B cell (primary cell): ENCODE measurements around the gene BMP10. TPM values are rescaled to one million over a fixed set of nuclear protein-coding genes. Genes with fewer than 3 reads are reported as not detected.

Source experiments
- ATAC-seq: fragments of 200-7000 bp; cut with Tn5 transposase; one replicate; pipeline ENCODE4 v1.10.0; 2021; ENCODE audit warnings: low read depth, mild to moderate bottlenecking, moderate number of reproducible peaks, moderate library complexity
- CTCF ChIA-PET: fragments of 350-600 bp; sonication (Branson Sonifier 250); formaldehyde crosslinking; loops from one replicate; lab custom pipeline; 2021; ENCODE audit warnings: antibody characterized with exemption, inconsistent platforms; lab: Charles Lee
- POLR2A ChIA-PET: fragments of 350-600 bp; sonication (Branson Sonifier 250); formaldehyde crosslinking; loops from one replicate; lab custom pipeline; 2021; ENCODE audit warnings: antibody characterized with exemption; lab: Charles Lee
- DNase-seq: peaks from one replicate; pipeline ENCODE4 v3.0.0; 2013
- H2AFZ ChIP-seq: 2 replicates; pipeline ENCODE4 v1.6.1; 2012; ENCODE audit warnings: mild to moderate bottlenecking, low read depth, low read length; ENCODE audit not compliant: insufficient read depth, poor library complexity, severe bottlenecking
- H3K27ac ChIP-seq, 2 donors: 1 replicate in 1 of 2; 2 replicates in 1 of 2; pipeline ENCODE4 v1.5.1; 2012 to 2013; ENCODE audit warnings: low read length in 2 of 2, mild to moderate bottlenecking in 2 of 2, moderate library complexity in 1 of 2
- H3K27me3 ChIP-seq, 4 experiments: fragments of 200-600 bp in 1 of 4; sonication (generic) in 1 of 4; replicated peaks in 1 of 4; 1 replicate in 2 of 4; 2 replicates in 2 of 4; pipeline versions ENCODE4 v1.6.1 to v1.7.0; 2013 to 2016; ENCODE audit warnings: low read length in 3 of 4, mild to moderate bottlenecking in 2 of 4, mixed read lengths in 1 of 4, moderate library complexity in 1 of 4; ENCODE audit not compliant: insufficient read depth in 4 of 4, control insufficient read depth in 3 of 4; ENCODE audit errors: control extremely low read depth in 1 of 4
- H3K36me3 ChIP-seq, 2 experiments: replicated peaks in 1 of 2; 1 replicate in 1 of 2; 2 replicates in 1 of 2; pipeline versions ENCODE4 v1.6.1 to v1.7.1; 2013; ENCODE audit warnings: low read length in 1 of 2; ENCODE audit not compliant: insufficient read depth in 2 of 2, control insufficient read depth in 1 of 2; ENCODE audit errors: control extremely low read depth in 1 of 2, extremely low read depth in 1 of 2
- H3K4me1 ChIP-seq, 2 donors: fragments of 200-600 bp in 1 of 2; sonication (generic) in 1 of 2; 1 replicate in 1 of 2; 2 replicates in 1 of 2; pipeline versions ENCODE4 v1.5.1 to v1.6.1; 2013 to 2017; ENCODE audit warnings: low read length in 2 of 2; ENCODE audit not compliant: control insufficient read depth in 2 of 2, insufficient read depth in 2 of 2
- H3K4me2 ChIP-seq: replicated peaks from 2 replicates; pipeline ENCODE3; 2012; ENCODE audit warnings: mild to moderate bottlenecking, low read depth, low read length; ENCODE audit not compliant: poor library complexity, severe bottlenecking
- H3K4me3 ChIP-seq, 5 experiments: fragments of 200-600 bp in 1 of 5; sonication (generic) in 1 of 5; 1 replicate in 3 of 5; 2 replicates in 2 of 5; pipeline versions ENCODE4 v1.5.1 to v1.7.0; 2011 to 2016; ENCODE audit warnings: low read length in 4 of 5, mild to moderate bottlenecking in 4 of 5, low read depth in 2 of 5, control low read depth in 1 of 5, moderate library complexity in 1 of 5; ENCODE audit not compliant: insufficient read depth in 1 of 5; ENCODE audit errors: control extremely low read depth in 1 of 5, extremely low read depth in 1 of 5
- H3K79me2 ChIP-seq: fragments of 200-600 bp; sonication (generic); one replicate; pipeline ENCODE4 v1.6.0; 2016; ENCODE audit warnings: low read length; ENCODE audit not compliant: control insufficient read depth, insufficient read depth
- H3K9ac ChIP-seq: fragments of 200-600 bp; sonication (generic); 2 replicates; pipeline ENCODE4 v1.6.1; 2017; ENCODE audit warnings: mild to moderate bottlenecking, low read length, moderate library complexity
- H3K9me3 ChIP-seq, 3 donors: one replicate each; pipeline versions ENCODE4 v1.6.1 to v1.7.1; 2013; ENCODE audit warnings: low read length in 2 of 3; ENCODE audit not compliant: control insufficient read depth in 2 of 3, insufficient read depth in 1 of 3; ENCODE audit errors: control extremely low read depth in 1 of 3
- H4K20me1 ChIP-seq: 2 replicates; pipeline ENCODE4 v1.6.0; 2012; ENCODE audit warnings: mild to moderate bottlenecking, low read length; ENCODE audit not compliant: insufficient read depth, control insufficient read depth, poor library complexity, severe bottlenecking
- H3K27ac Mint-ChIP-seq: one replicate; pipeline ENCODE4 v1.8.0; 2021; ENCODE audit warnings: mixed read lengths
- H3K27me3 Mint-ChIP-seq: one replicate; pipeline ENCODE4 v1.8.0; 2021; ENCODE audit warnings: mixed read lengths
- H3K4me1 Mint-ChIP-seq: one replicate; pipeline ENCODE4 v1.8.0; 2021; ENCODE audit warnings: mixed read lengths
- H3K4me3 Mint-ChIP-seq: one replicate; pipeline ENCODE4 v1.8.0; 2021; ENCODE audit warnings: mixed read lengths
- H3K9me3 Mint-ChIP-seq: one replicate; pipeline ENCODE4 v1.8.0; 2022; ENCODE audit warnings: mixed read lengths; ENCODE audit not compliant: insufficient read depth
- CTCF ChIP-seq: fragments of 200-600 bp; IDR thresholded peaks from one replicate; pipeline ENCODE4 v1.8.0; 2022; ENCODE audit warnings: antibody characterized with exemption, mild to moderate bottlenecking
- EZH2 ChIP-seq: IDR thresholded peaks from 2 replicates; pipeline ENCODE4 v1.6.1; 2012; ENCODE audit warnings: borderline replicate concordance, low read depth, mild to moderate bottlenecking, moderate library complexity, low read length; ENCODE audit not compliant: insufficient read depth, poor library complexity, severe bottlenecking
- WGBS: methylation state at CpG from one replicate; pipeline ENCODE4 v1.1.5; 2013; ENCODE audit warnings: missing lambda C conversion rate; ENCODE audit not compliant: insufficient coverage; 5-methylcytosine and 5-hydroxymethylcytosine counted together
- intact Hi-C: fragments of 100-400 bp; cut with micrococcal nuclease; formaldehyde crosslinking; loops from one replicate; pipeline ENCODE4 v1.10.0; 2022
- polyA plus RNA-seq: library from polyadenylated mRNA; depleted of rRNA; stranded (reverse); fragments of >200 nt; gene quantifications from 2 replicates; pipeline ENCODE4 v1.2.3, GENCODE V29; 2012
- total RNA-seq, 2 donors: library from RNA; stranded (reverse); fragments of 120-200 nt in 1 of 2; gene quantifications; 1 replicate in 1 of 2; 2 replicates in 1 of 2; pipeline versions ENCODE4 v1.2.3 to v1.2.4, GENCODE V29; 2013 to 2022

The BMP10 gene
- total and polyA plus RNA-seq, 2 donors (not counting 1 experiment from before 2014, with no cell fraction given), result not detected

- Histone ChIP-seq H3K4me2 (no peak overlapping the region), H3K9ac (no peak overlapping the region), H4K20me1 (no peaks in the 10 kb centered on the region), H3K79me2 (no peaks in the 10 kb centered on the region), H3K4me3 (no peak overlapping the region), H3K4me1 (peaks cover 36 to 41% of the 10 kb centered on the region in 2 donors), H2AFZ (no peak overlapping the region), H3K27ac (no peak overlapping the region), H3K36me3 (no peaks in the 10 kb centered on the region), H3K27me3 (no peaks in the 10 kb centered on the region), H3K9me3 (peaks cover 0 to 6% (median 4%) of the 10 kb centered on the region in 3 donors)
- DNase-seq (no peak), ATAC-seq (no peak)
- H3K4me1 Mint-ChIP-seq, result peaks cover 48% of the 10 kb centered on the region
- ChIA-PET CTCF (interaction anchor here (0.6 to 8.8 kb wide), 18 partner anchors 9 to 374 kb away, joined by 3 to 140 read pairs (median 4); no protein-coding TSS in a partner anchor), POLR2A (interaction anchor here (0.6 to 1.3 kb wide), 3 partner anchors 85 to 127 kb away, joined by 3 to 7 read pairs (median 5); no protein-coding TSS in a partner anchor)
- H3K4me3 Mint-ChIP-seq, result no peak overlapping the region
- no peaks in the 10 kb centered on the region for H3K27me3 Mint-ChIP-seq
- peak overlapping the region; percentile 16 for H3K27ac Mint-ChIP-seq
- intact Hi-C loops, result loop anchor here (1.0 to 2.0 kb wide), 5 partner anchors 61 to 371 kb away; partner anchors contain the start of genes APLF and FBXO48
- TF ChIP-seq EZH2, result no peak
- TF ChIP-seq CTCF, result no peak
- WGBS, result no CpG with 5 or more reads among the region's 3 CpGs
- no peaks in the 10 kb centered on the region for H3K9me3 Mint-ChIP-seq
Measured at GRCh38 chr2:68837861-68838341, 33.3 kb downstream of the BMP10 start.
